CD4-positive, alpha-beta T cell treated with Interferon gamma for 1 hour (primary cell): ENCODE measurements around the gene SKP1.
"Not testable (repeated sequence)": the region's sequence is repeated elsewhere in the genome, so short reads cannot be mapped to it uniquely, and the experiment has no call there.

Source experiments
- DNase-seq: peaks from one replicate; pipeline ENCODE4 v3.0.0-alpha.2; 2020

Gene SKP1

GRCh38 chr5:134177369-134178095 lies 782 bp upstream of the SKP1 start:
- no peak for DNase-seq

GRCh38 chr5:134175921-134176510 lies 734 bp downstream of the SKP1 start:
- DNase-seq, result no peak

- DNase-seq, result no peak
Observed at GRCh38 chr5:134174841-134175839, 1.6 kb downstream of the SKP1 start.

- no peak for DNase-seq
Observed at GRCh38 chr5:134171972-134172371, 4.8 kb downstream of the SKP1 start.

GRCh38 chr5:134162592-134162991 lies 14.2 kb downstream of the SKP1 start:
- DNase-seq, result no peak

- DNase-seq, result no peak
Observed at GRCh38 chr5:134161513-134162395, 15.0 kb downstream of the SKP1 start.

- no peak for DNase-seq
Observed at GRCh38 chr5:134153657-134154056, 23.1 kb downstream of the SKP1 start.

- no peak for DNase-seq
Observed at GRCh38 chr5:134153241-134153640, 23.5 kb downstream of the SKP1 start.

- not testable (repeated sequence) for DNase-seq
Observed at GRCh38 chr5:134152173-134152832, 24.4 kb downstream of the SKP1 start.

GRCh38 chr5:134151723-134152122 lies 25.0 kb downstream of the SKP1 start:
- no peak for DNase-seq

- no peak for DNase-seq
Observed at GRCh38 chr5:134149571-134150303, 27.0 kb downstream of the SKP1 start.

GRCh38 chr5:134148986-134149539 lies 27.7 kb downstream of the SKP1 start:
- no peak for DNase-seq

- no peak for DNase-seq
Observed at GRCh38 chr5:134148316-134148715, 28.4 kb downstream of the SKP1 start.

- no peak for DNase-seq
Observed at GRCh38 chr5:134146651-134147518, 29.9 kb downstream of the SKP1 start.

- DNase-seq, result peak; percentile 71
Observed at GRCh38 chr5:134145779-134146581, 30.8 kb downstream of the SKP1 start.

- no peak for DNase-seq
Observed at GRCh38 chr5:134145041-134145757, 31.6 kb downstream of the SKP1 start.

GRCh38 chr5:134143944-134144941 lies 32.5 kb downstream of the SKP1 start:
- DNase-seq, result no peak
